ENCODE data around the gene BCOR. TPM values are rescaled to one million over a fixed set of nuclear protein-coding genes. Genes with fewer than 3 reads are reported as not detected.

BCOR gene
- total RNA-seq, 1 experiment from 2014 or later: 18.8 TPM

DNA sequence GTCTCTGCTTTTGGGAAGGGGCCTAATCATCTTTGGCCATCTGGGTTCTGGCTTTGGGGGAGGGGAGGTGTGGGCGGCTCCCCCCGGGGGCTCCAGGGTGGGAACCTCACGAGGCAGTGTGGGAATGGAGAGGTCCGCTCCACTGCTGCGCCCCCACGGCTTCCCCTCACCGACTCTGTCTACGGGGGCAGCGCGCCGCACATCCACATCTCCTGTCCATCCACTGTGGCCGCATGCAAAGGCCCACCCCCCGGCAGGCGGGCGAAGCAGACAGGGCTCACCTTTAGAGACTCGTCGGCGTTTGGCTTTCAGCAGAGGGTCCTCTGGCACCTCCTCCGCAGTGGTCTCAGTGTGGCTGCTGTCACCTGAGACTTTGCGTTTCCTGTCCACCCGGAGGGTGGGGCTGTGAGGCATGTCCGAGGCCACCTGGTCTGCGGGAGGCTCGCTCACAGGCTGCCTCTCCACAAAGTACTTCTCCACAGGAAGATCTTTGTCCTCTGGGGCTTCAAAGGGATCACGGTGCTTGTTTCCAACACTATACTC lies 33.6 kb downstream of the BCOR start:
- no peak for DNase-seq (ENCODE audit: low read depth)

DNA sequence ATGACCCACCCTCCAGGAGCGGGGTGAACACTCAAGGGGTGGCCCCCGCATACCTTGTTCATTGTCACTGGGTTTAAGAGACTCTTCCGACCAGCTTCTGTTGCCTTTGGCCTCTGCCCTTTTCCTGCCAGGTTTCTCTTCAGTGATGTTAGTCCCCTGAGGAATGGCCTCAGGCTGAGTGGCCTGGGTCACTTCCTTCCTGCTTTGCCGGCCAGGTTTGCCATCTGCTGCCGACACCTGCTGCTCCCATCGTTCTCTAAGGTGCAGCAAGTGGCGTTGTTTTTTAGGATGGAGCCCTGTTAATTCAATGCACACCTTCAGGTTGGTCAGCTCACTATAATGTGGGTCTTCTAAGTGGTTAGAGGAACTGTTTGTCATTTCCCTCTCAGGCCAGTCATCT lies 34.2 kb downstream of the BCOR start:
- DNase-seq (ENCODE audit: low read depth): no peak

DNA sequence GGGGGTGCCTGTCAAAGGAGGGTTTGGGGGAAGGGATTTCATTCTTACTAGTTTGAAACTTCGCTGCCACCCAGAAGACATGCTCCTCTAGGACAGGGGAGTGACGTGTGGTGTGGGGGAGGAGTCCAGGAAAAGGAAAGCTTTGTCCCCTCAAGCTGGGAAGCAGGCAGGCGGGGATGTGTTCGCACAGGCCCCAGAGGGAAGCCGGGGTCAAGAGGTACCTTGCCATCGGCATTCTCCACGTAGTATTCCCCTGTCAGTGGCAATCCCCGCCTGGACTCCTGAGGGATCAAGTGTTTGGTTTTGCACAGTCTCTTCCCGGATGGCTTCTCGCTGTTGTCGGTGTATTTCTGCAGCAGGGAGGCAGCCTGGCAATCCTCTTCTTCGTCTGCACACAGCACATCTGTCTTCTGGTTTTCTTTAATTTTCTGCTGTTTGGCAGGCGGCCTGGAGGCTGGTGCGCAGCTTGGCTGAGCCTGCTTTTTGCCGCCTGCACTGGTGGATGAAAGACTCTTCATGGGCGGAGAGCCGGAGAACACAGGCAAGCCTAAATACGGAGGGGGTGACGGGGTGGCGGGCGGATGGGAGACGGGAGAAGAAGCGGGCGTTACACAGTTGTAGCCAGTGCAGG lies 35.1 kb downstream of the BCOR start:
- no peak for DNase-seq (ENCODE audit: low read depth)

GRCh38 chrX:40061871-40062524 lies 35.8 kb downstream of the BCOR start:
- no peak for DNase-seq (ENCODE audit: low read depth)

DNA sequence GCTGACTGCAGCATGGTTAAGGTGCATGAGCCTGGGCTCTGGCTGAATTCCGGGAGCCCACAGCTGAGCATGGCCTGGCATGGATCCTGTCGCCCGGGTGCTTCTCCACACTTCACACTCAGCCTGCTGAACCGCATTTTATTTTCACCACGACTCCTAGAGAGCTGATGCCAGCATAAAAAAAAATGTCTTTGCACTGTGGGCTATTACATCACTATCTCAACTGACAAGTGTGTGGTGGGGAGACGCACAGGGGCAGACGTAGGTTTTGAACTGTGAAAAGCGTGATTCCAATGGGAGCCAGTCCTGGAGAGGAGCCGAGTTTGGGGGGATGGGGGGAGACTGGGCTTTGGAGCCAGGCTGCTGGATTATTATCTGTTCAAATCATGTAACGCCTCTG lies 36.8 kb downstream of the BCOR start:
- no peak for DNase-seq (ENCODE audit: low read depth)

GRCh38 chrX:40060356-40060845 lies 37.4 kb downstream of the BCOR start:
- DNase-seq (ENCODE audit: low read depth): no peak

DNA sequence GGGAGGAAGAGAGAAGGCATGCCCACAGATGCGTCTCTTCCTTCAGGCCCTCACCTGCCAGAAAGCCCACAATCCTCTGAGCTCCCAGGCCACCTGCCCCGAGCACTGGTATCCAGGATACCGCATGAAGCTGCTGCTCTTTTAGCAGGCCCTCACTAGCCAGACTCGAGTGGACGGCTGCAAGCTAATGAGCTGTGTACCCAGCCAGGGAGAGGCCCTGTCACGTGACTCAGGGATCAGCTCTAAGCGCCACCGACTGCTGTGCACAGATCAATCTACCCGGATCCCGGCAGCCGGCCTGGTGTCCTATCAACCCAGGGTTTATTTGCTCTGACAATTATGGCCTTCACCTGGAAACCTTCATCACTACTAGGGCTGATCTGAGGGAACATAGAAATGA lies 39.0 kb downstream of the BCOR start:
- DNase-seq (ENCODE audit: low read depth): no peak

GRCh38 chrX:40057405-40057804 lies 40.4 kb downstream of the BCOR start:
- no peak for DNase-seq (ENCODE audit: low read depth)

GRCh38 chrX:40056420-40056819 lies 41.3 kb downstream of the BCOR start:
- DNase-seq (ENCODE audit: low read depth): peak; percentile 13

GRCh38 chrX:40055495-40055894 lies 42.3 kb downstream of the BCOR start:
- DNase-seq (ENCODE audit: low read depth): no peak

GRCh38 chrX:40054793-40055192 lies 43.0 kb downstream of the BCOR start:
- no peak for DNase-seq (ENCODE audit: low read depth)

GRCh38 chrX:40050532-40050931 lies 47.2 kb downstream of the BCOR start:
- no peak for DNase-seq (ENCODE audit: low read depth)

DNA sequence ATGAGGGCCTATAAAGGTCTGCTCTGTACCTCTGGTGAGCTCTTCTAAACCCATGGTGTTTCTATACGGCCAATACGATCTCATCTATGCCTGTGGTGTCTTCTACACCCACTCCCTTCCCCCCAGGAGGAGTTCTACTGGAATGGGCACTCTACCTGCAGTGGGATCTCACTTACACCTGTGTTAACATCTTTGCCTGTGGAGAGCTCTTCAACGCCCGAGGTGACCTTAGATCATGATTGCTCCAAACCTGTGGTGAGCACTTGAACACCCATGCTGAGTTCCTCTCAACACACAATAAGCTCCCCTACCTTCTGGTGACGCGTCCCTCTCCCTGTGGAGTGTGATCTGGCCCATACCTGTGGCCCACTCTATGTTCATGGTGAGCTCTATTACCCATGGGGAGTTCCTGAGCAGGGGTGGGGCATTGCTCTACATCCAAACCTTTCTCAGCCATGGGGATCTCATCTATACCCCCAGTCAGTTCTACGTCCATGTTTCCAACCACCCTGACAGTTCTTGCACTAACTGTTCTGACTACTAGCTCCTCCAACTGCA lies 48.6 kb downstream of the BCOR start:
- DNase-seq (ENCODE audit: low read depth): no peak

- no peak for DNase-seq (ENCODE audit: low read depth)
Measured at GRCh38 chrX:40047485-40047884, 50.3 kb downstream of the BCOR start.

GRCh38 chrX:40043895-40044294 lies 53.9 kb downstream of the BCOR start:
- no peak for DNase-seq (ENCODE audit: low read depth)

- no peak for DNase-seq (ENCODE audit: low read depth)
Measured at GRCh38 chrX:40041915-40042314, 55.8 kb downstream of the BCOR start.

GRCh38 chrX:40040686-40041461 lies 56.9 kb downstream of the BCOR start:
- no peak for DNase-seq (ENCODE audit: low read depth)

DNA sequence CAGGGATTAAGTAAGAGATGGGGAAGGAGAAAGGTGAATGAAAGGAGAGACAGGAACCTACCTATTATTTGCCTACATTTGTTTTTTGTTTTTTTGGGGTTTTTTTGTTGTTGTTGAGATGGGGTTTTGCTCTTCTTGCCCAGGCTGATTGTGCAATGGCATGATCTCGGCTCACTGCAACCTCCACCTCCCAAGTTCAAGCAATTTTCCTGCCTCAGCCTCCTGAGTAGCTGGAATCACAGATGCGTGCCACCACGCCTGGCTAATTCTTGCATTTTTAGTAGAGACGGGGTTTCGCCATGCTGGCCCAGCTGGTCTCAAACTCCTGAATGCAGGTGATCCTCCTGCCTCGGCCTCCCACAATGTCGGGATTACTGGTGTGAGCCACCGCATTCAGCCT lies 57.9 kb downstream of the BCOR start:
- DNase-seq (ENCODE audit: low read depth): no peak

GRCh38 chrX:40037367-40037766 lies 60.4 kb downstream of the BCOR start:
- DNase-seq (ENCODE audit: low read depth): no peak

GRCh38 chrX:40035726-40036125 lies 62.0 kb downstream of the BCOR start:
- no peak for DNase-seq (ENCODE audit: low read depth)

GRCh38 chrX:40031911-40032310 lies 65.8 kb downstream of the BCOR start:
- DNase-seq (ENCODE audit: low read depth): no peak

GRCh38 chrX:40030205-40030604 lies 67.6 kb downstream of the BCOR start:
- no peak for DNase-seq (ENCODE audit: low read depth)

Data from LHCN-M2 (cell line).